HG03097 (cell line): ENCODE measurements around the gene APBA2.

ENCODE experiments used
- ATAC-seq: cut with Tn5 transposase; IDR thresholded peaks from one replicate; pipeline ENCODE4 v1.9.1; 2021; ENCODE audit not compliant: unreplicated experiment, low FRiP score

The APBA2 gene

GRCh38 chr15:28933710-28934445 is 48.1 kb downstream of the APBA2 start:
- ATAC-seq: no peak

DNA sequence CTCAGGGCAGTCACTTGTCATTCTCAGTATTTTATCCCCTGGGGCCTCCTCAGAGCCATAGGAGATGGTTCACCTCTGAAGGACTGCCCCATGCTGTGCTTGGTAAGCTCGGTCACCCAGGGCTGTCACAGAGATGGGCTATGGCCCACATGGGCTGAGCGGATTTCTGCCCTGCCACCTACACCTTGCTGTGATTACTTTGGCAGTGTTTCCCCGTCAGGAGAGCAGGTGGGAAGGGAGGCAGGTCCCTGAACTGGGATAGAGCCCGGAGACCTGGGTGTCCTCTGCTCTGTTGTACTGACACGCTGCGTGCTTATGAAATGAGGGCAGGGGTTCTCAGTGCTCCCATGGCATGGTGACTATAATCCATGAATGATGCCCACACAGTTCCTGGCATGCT is 48.9 kb downstream of the APBA2 start:
- no peak for ATAC-seq

GRCh38 chr15:28935316-28935715 is 49.5 kb downstream of the APBA2 start:
- ATAC-seq: no peak

DNA sequence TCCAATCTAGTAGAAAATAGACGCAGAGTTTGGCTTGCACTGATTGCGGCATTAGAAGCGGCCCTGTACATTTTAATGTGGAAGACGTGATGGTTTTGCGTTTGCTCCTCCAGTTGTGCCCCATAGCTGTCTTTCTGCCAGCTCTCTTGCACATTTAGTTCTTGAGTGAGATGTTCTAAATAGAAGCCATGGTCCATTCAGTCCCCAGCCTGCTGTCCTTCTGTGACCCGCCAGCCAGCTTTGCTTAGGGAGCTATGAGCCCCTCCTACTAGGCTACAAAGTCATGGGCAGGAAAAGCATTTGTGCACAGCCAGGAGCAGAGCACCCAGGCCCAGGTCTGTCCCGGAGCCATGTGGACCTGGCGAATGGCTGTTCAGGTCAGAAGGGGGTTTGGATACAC is 50.3 kb downstream of the APBA2 start:
- ATAC-seq: no peak

DNA sequence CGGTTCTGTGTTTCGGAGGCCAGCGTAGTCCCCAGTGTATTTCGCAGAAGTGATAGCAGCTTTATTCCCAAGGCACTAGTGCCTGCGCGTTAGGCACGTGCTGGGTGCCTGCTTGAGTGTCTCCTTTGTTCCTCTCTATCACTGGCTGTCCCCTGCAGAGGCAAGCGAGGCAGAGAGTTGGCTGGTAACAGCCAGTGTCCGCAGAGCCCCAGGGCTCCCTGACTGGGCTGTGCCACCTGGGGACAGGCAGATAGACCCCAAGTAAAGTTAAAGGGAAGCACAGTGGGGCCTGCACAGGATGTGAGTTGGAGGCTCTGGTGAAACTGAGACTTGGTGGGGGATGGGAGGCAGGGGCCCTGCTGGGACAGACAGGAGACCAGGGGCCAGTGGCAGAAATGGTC is 50.7 kb downstream of the APBA2 start:
- no peak for ATAC-seq

GRCh38 chr15:28937271-28937670 is 51.5 kb downstream of the APBA2 start:
- ATAC-seq: no peak

DNA sequence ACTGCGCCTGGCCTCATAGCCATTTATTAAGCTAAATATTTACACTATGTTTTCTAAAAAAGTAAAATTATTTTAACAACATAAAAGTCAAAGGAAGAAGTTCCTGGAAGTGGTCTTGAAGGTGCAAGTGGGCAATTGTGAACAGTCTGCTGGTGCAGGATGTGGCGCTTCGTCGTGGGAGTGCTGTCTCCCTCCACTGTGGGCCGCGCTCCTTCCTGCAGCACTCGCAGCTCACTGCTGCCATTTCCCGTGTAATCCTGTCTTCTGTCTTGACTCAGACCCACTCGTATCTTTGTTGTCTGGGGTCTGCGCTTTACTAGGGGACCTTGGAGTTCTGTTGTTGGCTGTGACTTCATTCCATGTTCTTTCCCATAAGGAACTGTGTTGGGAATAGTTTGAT is 56.3 kb downstream of the APBA2 start:
- no peak for ATAC-seq

DNA sequence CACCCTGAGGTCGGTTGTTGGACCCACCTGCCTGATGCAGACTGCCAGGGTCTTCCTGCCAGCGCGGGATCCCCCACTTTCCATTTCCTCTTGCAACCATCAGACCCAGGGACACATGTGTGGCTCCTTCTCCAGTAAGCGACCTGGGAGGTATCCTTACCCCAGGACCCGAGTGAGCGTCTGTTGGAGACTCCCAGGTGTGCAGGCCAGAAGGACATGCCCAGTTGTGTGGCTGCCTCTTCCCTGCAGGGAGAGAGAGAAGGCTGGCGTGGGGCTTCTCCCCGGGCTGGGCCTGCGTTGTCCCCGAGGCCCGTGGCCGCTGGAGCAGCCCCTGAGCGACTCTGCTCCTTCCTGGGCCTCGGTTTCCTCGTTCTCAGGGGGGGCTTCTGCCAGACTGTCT is 56.8 kb downstream of the APBA2 start:
- ATAC-seq: no peak

DNA sequence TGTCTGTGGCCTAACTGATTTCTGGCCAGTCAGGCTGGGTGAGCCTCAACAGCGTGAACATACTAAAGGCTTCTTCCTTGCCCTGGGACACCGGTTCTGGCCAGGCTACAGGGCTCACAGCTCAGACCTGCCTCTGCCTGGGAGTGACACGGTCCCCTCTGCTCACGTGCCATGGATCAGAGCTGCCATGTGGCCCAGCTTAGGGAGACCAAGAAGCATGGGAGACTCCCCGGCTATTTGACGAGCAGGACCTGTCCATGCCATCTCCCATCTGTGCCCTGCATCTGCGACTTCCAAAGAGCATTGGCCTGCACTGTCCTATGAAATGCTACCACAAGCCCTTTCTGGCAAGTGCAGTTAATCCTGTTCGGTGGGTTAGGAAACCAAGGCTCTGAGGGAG is 57.4 kb downstream of the APBA2 start:
- no peak for ATAC-seq

DNA sequence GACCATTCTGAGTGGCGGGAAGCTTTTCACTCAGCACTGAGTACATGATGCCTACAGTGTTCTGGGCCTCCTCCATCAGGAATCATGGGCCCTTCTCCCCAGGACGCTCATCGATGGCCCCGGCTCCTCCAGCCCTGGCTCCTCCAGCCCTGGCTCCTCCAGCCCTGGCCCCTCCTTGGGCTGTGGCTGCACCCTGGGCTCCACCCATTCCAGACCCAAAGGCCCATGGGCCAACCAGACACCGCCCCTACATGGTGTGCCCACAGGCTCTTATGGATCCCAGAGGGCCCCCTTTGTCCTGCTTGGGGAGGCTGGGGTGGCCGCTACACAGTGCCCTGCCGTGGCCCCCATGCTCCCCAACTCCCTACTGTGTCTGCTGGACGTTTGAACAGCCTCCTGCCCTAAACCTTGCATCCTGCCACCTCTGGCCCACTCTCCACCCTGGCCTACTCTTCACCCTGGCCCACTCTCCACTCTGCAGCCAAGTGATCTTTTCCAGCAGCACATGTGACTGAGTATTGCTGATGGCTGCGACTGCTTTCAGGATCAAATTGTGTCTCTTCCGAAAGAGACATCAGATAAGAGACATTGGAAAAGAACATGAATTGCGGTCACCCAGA is 57.9 kb downstream of the APBA2 start:
- ATAC-seq: no peak

- ATAC-seq: no peak
Observed at GRCh38 chr15:28944286-28944685, 58.5 kb downstream of the APBA2 start.

- no peak for ATAC-seq
Observed at GRCh38 chr15:28944696-28945300, 59.0 kb downstream of the APBA2 start.

DNA sequence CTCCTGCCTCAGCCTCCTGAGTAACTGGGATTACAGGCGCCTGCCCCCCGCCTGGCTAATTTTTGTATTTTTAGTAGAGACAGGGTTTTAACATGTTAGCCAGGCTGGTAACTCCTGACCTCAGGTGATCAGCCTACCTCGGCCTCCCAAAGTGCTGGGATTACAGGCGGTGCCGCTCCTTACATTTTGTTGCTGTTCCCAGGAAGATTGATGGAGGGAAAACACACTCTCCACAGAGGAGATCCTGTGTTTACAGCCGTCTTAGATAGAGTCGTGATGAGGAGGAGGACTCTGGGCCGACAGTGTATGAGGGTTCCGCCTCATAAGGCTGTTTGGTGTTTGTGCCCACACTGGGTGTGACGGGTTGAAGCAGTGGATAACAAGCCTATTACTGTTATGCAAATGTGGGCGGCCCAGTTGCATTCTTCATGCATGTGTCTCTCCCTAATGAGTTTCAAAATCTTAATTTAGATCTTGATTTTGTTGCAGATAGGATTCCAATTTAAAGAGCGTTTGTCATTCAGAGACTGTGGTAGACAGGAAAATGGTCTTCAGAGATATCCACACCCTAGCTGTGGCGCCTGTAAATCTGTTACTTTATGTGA is 60.0 kb downstream of the APBA2 start:
- no peak for ATAC-seq

- ATAC-seq: no peak
Observed at GRCh38 chr15:28946803-28947202, 61.0 kb downstream of the APBA2 start.

GRCh38 chr15:28947221-28947674 is 61.5 kb downstream of the APBA2 start:
- ATAC-seq: no peak

DNA sequence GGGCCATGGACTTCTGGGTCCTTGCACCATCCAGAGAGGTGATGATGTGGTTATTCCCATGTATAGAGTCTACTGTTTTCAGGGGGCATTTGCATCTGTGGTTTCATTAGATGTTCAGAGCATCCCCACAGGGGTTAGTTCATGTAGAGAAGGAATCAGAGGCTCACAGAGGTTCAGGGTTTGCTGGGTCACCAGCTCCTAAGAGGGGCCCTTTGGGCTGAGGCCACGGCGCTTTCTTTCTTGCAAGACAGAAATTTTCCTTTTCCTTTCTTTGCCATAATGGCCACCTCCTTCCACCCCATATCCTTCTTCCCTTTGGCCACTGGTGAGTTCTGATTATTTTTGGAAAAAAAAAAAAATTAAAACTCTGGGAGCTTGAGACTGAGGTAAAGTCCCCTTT is 62.3 kb downstream of the APBA2 start:
- ATAC-seq: no peak

DNA sequence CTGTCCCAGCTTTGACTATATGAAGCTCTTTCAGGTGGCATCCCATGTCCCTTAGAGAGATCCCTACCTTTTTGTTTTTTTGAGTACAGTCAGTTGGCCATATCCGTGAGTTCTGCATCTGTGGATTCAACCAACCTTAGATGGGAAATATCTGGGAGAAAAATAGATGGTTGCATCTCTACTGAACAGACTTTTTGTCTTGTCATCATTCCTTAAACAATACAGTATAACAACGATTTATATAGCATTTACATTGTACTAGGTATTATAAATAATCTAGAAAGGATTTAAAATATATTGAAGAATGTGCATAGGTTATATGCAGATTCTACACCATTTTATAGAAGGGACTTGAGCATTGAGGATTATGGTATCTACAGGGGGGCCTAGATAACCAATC is 65.1 kb downstream of the APBA2 start:
- no peak for ATAC-seq

- ATAC-seq: no peak
Observed at GRCh38 chr15:28952666-28953491, 67.1 kb downstream of the APBA2 start.

DNA sequence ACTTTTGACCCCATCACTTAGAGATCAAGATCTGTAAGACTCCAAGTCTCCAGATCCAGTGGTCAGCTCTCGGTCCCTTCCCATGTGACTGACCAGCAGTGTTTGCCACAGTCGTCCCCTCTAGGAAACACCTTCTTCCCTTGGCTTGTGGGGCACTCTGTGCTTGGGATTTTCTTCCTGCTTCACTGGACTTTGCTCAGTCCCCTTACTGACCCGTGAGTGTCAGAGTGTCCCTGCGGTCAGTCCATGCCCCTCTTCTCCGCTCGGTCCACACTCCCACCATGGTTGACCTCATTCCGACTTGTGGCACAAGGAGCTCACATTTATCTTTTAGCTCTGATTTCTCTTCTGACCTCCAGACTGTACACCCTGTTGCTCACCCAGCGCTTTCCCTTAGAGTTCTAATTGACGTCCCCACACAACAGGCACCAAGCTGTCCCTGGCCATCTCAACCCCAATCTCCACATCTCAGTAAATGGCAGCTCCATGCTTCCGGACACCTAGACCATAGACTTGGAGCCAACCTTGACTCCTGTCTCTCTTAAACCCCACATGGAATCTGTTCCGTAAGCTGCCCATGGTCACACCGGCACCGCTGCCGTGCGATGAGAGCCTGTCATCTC is 67.9 kb downstream of the APBA2 start:
- ATAC-seq: no peak

- ATAC-seq: no peak
Observed at GRCh38 chr15:28954466-28955159, 68.8 kb downstream of the APBA2 start.
